ENCODE data around the gene RCAN3. TPM values are rescaled to one million over a fixed set of nuclear protein-coding genes. Genes with fewer than 3 reads are reported as not detected.
"Not testable (repeated sequence)": the region's sequence is repeated elsewhere in the genome, so short reads cannot be mapped to it uniquely, and the experiment has no call there.

Gene RCAN3
- total RNA-seq = 4.2 TPM

- no peaks in the 10 kb centered on the region for H3K9me3 ChIP-seq (ENCODE audit: control insufficient read depth in 3 of 3, low read length in 3 of 3)
- H3K27me3 ChIP-seq (ENCODE audit: control insufficient read depth in 3 of 3, insufficient read depth in 3 of 3, low read length in 3 of 3) = peaks cover 2 to 18% (median 4%) of the 10 kb centered on the region in 3 donors
- peak within 1 kb of the TSS; percentile 71 to 79 (median 73) for H3K4me3 ChIP-seq (ENCODE audit: low read length in 3 of 3)
- peaks cover 3 to 21% (median 3%) of the 10 kb centered on the region in 3 donors for H3K4me1 ChIP-seq (ENCODE audit: control insufficient read depth in 3 of 3, insufficient read depth in 3 of 3, low read length in 3 of 3)
- H3K27ac ChIP-seq (ENCODE audit: low read depth, low read length) = peak within 1 kb of the TSS; percentile 56
- peak within 1 kb of the TSS; percentile 27 to 68 (median 68) for H3K9ac ChIP-seq (ENCODE audit: low read depth in 1 of 3, low read length in 3 of 3)
- H3K36me3 ChIP-seq (ENCODE audit: control insufficient read depth in 3 of 3, insufficient read depth in 3 of 3, low read length in 3 of 3) = no peaks in the 10 kb centered on the region
These were observed at the start of gene RCAN3 for GRCh38 chr1:24502709-24503058. Gene RCAN3 (plus strand): TSS chr1:24502836. CDS start chr1:24514373, 11,537 bp downstream.

GRCh38 chr1:24452922-24453485, 49.6 kb upstream of the RCAN3 start:
- Histone ChIP-seq H3K27me3 (ENCODE audit: control insufficient read depth in 3 of 3, insufficient read depth in 3 of 3, low read length in 3 of 3) (no peaks in the 10 kb centered on the region), H3K4me3 (ENCODE audit: low read length in 3 of 3) (no peak overlapping the region), H3K36me3 (ENCODE audit: control insufficient read depth in 3 of 3, insufficient read depth in 3 of 3, low read length in 3 of 3) (peaks cover 8 to 23% (median 13%) of the 10 kb centered on the region in 3 donors), H3K27ac (ENCODE audit: low read depth, low read length) (no peak overlapping the region), H3K9me3 (ENCODE audit: control insufficient read depth in 3 of 3, low read length in 3 of 3) (no peaks in the 10 kb centered on the region), H3K9ac (ENCODE audit: low read depth in 1 of 3, low read length in 3 of 3) (no peak overlapping the region), H3K4me1 (ENCODE audit: control insufficient read depth in 3 of 3, insufficient read depth in 3 of 3, low read length in 3 of 3) (no peaks in the 10 kb centered on the region)

- no peak overlapping the region for H3K4me3 ChIP-seq (ENCODE audit: low read length in 3 of 3)
- no peak overlapping the region for H3K27ac ChIP-seq (ENCODE audit: low read depth, low read length)
- no peaks in the 10 kb centered on the region for H3K9me3 ChIP-seq (ENCODE audit: control insufficient read depth in 3 of 3, low read length in 3 of 3)
- H3K9ac ChIP-seq (ENCODE audit: low read depth in 1 of 3, low read length in 3 of 3) = no peak overlapping the region
- no peaks in the 10 kb centered on the region for H3K4me1 ChIP-seq (ENCODE audit: control insufficient read depth in 3 of 3, insufficient read depth in 3 of 3, low read length in 3 of 3)
- no peaks in the 10 kb centered on the region for H3K27me3 ChIP-seq (ENCODE audit: control insufficient read depth in 3 of 3, insufficient read depth in 3 of 3, low read length in 3 of 3)
- peaks cover 6 to 27% (median 13%) of the 10 kb centered on the region in 3 donors for H3K36me3 ChIP-seq (ENCODE audit: control insufficient read depth in 3 of 3, insufficient read depth in 3 of 3, low read length in 3 of 3)
These were observed 48.0 kb upstream of the RCAN3 start for GRCh38 chr1:24454673-24455072.

GRCh38 chr1:24455272-24455671, 47.4 kb upstream of the RCAN3 start:
- Histone ChIP-seq H3K9me3 (ENCODE audit: control insufficient read depth in 3 of 3, low read length in 3 of 3) (no peaks in the 10 kb centered on the region), H3K4me3 (ENCODE audit: low read length in 3 of 3) (no peak overlapping the region), H3K9ac (ENCODE audit: low read depth in 1 of 3, low read length in 3 of 3) (no peak overlapping the region), H3K36me3 (ENCODE audit: control insufficient read depth in 3 of 3, insufficient read depth in 3 of 3, low read length in 3 of 3) (peaks cover 8 to 28% (median 13%) of the 10 kb centered on the region in 3 donors), H3K27ac (ENCODE audit: low read depth, low read length) (no peak overlapping the region), H3K27me3 (ENCODE audit: control insufficient read depth in 3 of 3, insufficient read depth in 3 of 3, low read length in 3 of 3) (no peaks in the 10 kb centered on the region), H3K4me1 (ENCODE audit: control insufficient read depth in 3 of 3, insufficient read depth in 3 of 3, low read length in 3 of 3) (no peaks in the 10 kb centered on the region)

GRCh38 chr1:24457866-24458265, 44.8 kb upstream of the RCAN3 start:
- Histone ChIP-seq H3K4me3 (ENCODE audit: low read length in 3 of 3) (no peak overlapping the region), H3K4me1 (ENCODE audit: control insufficient read depth in 3 of 3, insufficient read depth in 3 of 3, low read length in 3 of 3) (no peaks in the 10 kb centered on the region), H3K27me3 (ENCODE audit: control insufficient read depth in 3 of 3, insufficient read depth in 3 of 3, low read length in 3 of 3) (no peaks in the 10 kb centered on the region), H3K27ac (ENCODE audit: low read depth, low read length) (no peak overlapping the region), H3K9ac (ENCODE audit: low read depth in 1 of 3, low read length in 3 of 3) (no peak overlapping the region), H3K36me3 (ENCODE audit: control insufficient read depth in 3 of 3, insufficient read depth in 3 of 3, low read length in 3 of 3) (peaks cover 8 to 24% (median 9%) of the 10 kb centered on the region in 3 donors), H3K9me3 (ENCODE audit: control insufficient read depth in 3 of 3, low read length in 3 of 3) (no peaks in the 10 kb centered on the region)

GRCh38 chr1:24459551-24460266, 42.9 kb upstream of the RCAN3 start:
- H3K9me3 ChIP-seq (ENCODE audit: control insufficient read depth in 3 of 3, low read length in 3 of 3) = no peaks in the 10 kb centered on the region
- H3K4me3 ChIP-seq (ENCODE audit: low read length in 3 of 3) = no peak overlapping the region
- H3K4me1 ChIP-seq (ENCODE audit: control insufficient read depth in 3 of 3, insufficient read depth in 3 of 3, low read length in 3 of 3) = no peaks in the 10 kb centered on the region
- no peak overlapping the region for H3K9ac ChIP-seq (ENCODE audit: low read depth in 1 of 3, low read length in 3 of 3)
- H3K36me3 ChIP-seq (ENCODE audit: control insufficient read depth in 3 of 3, insufficient read depth in 3 of 3, low read length in 3 of 3) = peaks cover 4 to 20% (median 9%) of the 10 kb centered on the region in 3 donors
- no peak overlapping the region for H3K27ac ChIP-seq (ENCODE audit: low read depth, low read length)
- H3K27me3 ChIP-seq (ENCODE audit: control insufficient read depth in 3 of 3, insufficient read depth in 3 of 3, low read length in 3 of 3) = no peaks in the 10 kb centered on the region

- not testable (repeated sequence) for H3K9me3 ChIP-seq (ENCODE audit: control insufficient read depth in 3 of 3, low read length in 3 of 3); H3K9ac ChIP-seq (ENCODE audit: low read depth in 1 of 3, low read length in 3 of 3); H3K27ac ChIP-seq (ENCODE audit: low read depth, low read length); H3K4me1 ChIP-seq (ENCODE audit: control insufficient read depth in 3 of 3, insufficient read depth in 3 of 3, low read length in 3 of 3); H3K27me3 ChIP-seq (ENCODE audit: control insufficient read depth in 3 of 3, insufficient read depth in 3 of 3, low read length in 3 of 3); H3K4me3 ChIP-seq (ENCODE audit: low read length in 3 of 3)
- peaks cover 4 to 19% (median 6%) of the 10 kb centered on the region in 3 donors for H3K36me3 ChIP-seq (ENCODE audit: control insufficient read depth in 3 of 3, insufficient read depth in 3 of 3, low read length in 3 of 3)
These were observed 40.5 kb upstream of the RCAN3 start for GRCh38 chr1:24462128-24462527.

GRCh38 chr1:24463776-24464735, 38.6 kb upstream of the RCAN3 start:
- Histone ChIP-seq H3K4me1 (ENCODE audit: control insufficient read depth in 3 of 3, insufficient read depth in 3 of 3, low read length in 3 of 3) (no peaks in the 10 kb centered on the region), H3K4me3 (ENCODE audit: low read length in 3 of 3) (no peak overlapping the region), H3K9me3 (ENCODE audit: control insufficient read depth in 3 of 3, low read length in 3 of 3) (no peaks in the 10 kb centered on the region), H3K36me3 (ENCODE audit: control insufficient read depth in 3 of 3, insufficient read depth in 3 of 3, low read length in 3 of 3) (peaks cover 0 to 14% (median 4%) of the 10 kb centered on the region in 3 donors), H3K27ac (ENCODE audit: low read depth, low read length) (no peak overlapping the region), H3K9ac (ENCODE audit: low read depth in 1 of 3, low read length in 3 of 3) (no peak overlapping the region), H3K27me3 (ENCODE audit: control insufficient read depth in 3 of 3, insufficient read depth in 3 of 3, low read length in 3 of 3) (no peaks in the 10 kb centered on the region)

- Histone ChIP-seq H3K36me3 (ENCODE audit: control insufficient read depth in 3 of 3, insufficient read depth in 3 of 3, low read length in 3 of 3) (peaks cover 0 to 12% (median 2%) of the 10 kb centered on the region in 3 donors), H3K9me3 (ENCODE audit: control insufficient read depth in 3 of 3, low read length in 3 of 3) (peaks cover 0 to 2% (median 0%) of the 10 kb centered on the region in 3 donors), H3K9ac (ENCODE audit: low read depth in 1 of 3, low read length in 3 of 3) (no peak overlapping the region), H3K27ac (ENCODE audit: low read depth, low read length) (no peak overlapping the region), H3K27me3 (ENCODE audit: control insufficient read depth in 3 of 3, insufficient read depth in 3 of 3, low read length in 3 of 3) (no peaks in the 10 kb centered on the region), H3K4me3 (ENCODE audit: low read length in 3 of 3) (no peak overlapping the region), H3K4me1 (ENCODE audit: control insufficient read depth in 3 of 3, insufficient read depth in 3 of 3, low read length in 3 of 3) (no peaks in the 10 kb centered on the region)
These were observed 37.5 kb upstream of the RCAN3 start for GRCh38 chr1:24465099-24465498.
